ENCODE results near the gene FOXP1.

The FOXP1 gene

DNA sequence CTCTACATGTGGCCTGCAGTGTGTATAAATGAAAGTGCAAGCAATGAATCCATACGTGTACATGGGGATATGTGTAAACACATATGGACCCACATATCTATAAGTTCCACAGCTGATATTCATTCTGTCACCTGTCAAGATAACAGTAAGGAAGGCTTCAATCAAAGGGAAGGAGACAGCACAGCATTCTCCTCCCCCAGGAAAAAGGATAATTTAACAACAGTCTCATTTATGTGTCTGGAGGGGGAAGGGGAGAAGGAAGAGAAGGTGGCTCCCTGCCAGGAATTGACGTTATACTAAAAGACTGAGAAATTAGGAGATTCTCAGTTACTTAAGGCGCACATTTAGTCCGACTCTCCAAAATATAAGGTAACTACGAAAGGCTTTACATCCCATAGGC lies 345.9 kb downstream of the FOXP1 start:
- no peak overlapping the region for H3K4me3 ChIP-seq (ENCODE audit: low read length)
- no peak overlapping the region for H3K27ac ChIP-seq (ENCODE audit: low read depth, low read length)
- H3K36me3 ChIP-seq (ENCODE audit: control insufficient read depth, low read length): no peaks in the 10 kb centered on the region
- TF ChIP-seq, protein P1, sequence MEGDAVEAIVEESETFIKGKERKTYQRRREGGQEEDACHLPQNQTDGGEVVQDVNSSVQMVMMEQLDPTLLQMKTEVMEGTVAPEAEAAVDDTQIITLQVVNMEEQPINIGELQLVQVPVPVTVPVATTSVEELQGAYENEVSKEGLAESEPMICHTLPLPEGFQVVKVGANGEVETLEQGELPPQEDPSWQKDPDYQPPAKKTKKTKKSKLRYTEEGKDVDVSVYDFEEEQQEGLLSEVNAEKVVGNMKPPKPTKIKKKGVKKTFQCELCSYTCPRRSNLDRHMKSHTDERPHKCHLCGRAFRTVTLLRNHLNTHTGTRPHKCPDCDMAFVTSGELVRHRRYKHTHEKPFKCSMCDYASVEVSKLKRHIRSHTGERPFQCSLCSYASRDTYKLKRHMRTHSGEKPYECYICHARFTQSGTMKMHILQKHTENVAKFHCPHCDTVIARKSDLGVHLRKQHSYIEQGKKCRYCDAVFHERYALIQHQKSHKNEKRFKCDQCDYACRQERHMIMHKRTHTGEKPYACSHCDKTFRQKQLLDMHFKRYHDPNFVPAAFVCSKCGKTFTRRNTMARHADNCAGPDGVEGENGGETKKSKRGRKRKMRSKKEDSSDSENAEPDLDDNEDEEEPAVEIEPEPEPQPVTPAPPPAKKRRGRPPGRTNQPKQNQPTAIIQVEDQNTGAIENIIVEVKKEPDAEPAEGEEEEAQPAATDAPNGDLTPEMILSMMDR (IDR thresholded peaks at IDR 0.05; ENCODE audit: low read depth, low read length, poor library complexity, severe bottlenecking): no peak
- TF ChIP-seq EZH2phosphoT487 (IDR thresholded peaks at IDR 0.05; ENCODE audit: borderline replicate concordance, low read length): no peak
- peaks cover 17% of the 10 kb centered on the region for H3K4me1 ChIP-seq (ENCODE audit: control insufficient read depth, low read length)
- H3F3A ChIP-seq (ENCODE audit: control insufficient read depth, insufficient read depth): no peaks in the 10 kb centered on the region
- no peaks in the 10 kb centered on the region for H3K9me2 ChIP-seq (replicated peaks; ENCODE audit: control insufficient read depth, low read length)
- no peaks in the 10 kb centered on the region for H3K9me3 ChIP-seq (ENCODE audit: control insufficient read depth, insufficient read depth, low read length)
- H3K27me3 ChIP-seq (ENCODE audit: control insufficient read depth, low read length): no peaks in the 10 kb centered on the region
- no peaks in the 10 kb centered on the region for H3K79me2 ChIP-seq (ENCODE audit: control insufficient read depth, low read length)
- no peak overlapping the region for H3K4me2 ChIP-seq (ENCODE audit: low read length)
- H4K20me1 ChIP-seq (ENCODE audit: control insufficient read depth, insufficient read depth, low read depth, low read length): no peaks in the 10 kb centered on the region; the same call in 1 of the 2 replicates

DNA sequence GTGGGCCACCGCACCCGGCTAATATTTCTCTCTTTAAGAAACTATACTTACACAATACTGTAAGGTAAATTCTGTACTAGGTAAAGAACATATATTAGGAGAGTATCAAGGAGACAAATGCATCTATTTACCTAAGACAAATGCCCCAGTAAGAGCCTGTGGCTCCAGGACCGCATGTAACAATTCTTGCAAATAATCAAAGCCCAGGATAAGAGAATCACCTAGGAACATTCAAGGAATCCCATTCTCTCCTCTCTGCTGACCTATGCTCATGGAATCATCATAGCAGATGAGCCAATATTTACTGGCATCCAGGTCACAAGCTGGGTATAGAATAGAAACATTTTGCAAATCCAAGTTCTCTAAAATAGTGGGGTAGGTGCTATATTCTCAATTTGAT lies 347.7 kb downstream of the FOXP1 start:
- no peak overlapping the region for H3K27ac ChIP-seq (ENCODE audit: low read depth, low read length)
- no peaks in the 10 kb centered on the region for H3K9me2 ChIP-seq (replicated peaks; ENCODE audit: control insufficient read depth, low read length)
- H3K9me3 ChIP-seq (ENCODE audit: control insufficient read depth, insufficient read depth, low read length): no peaks in the 10 kb centered on the region
- H3K27me3 ChIP-seq (ENCODE audit: control insufficient read depth, low read length): no peaks in the 10 kb centered on the region
- no peaks in the 10 kb centered on the region for H3K79me2 ChIP-seq (ENCODE audit: control insufficient read depth, low read length)
- H3K36me3 ChIP-seq (ENCODE audit: control insufficient read depth, low read length): no peaks in the 10 kb centered on the region
- H3K4me2 ChIP-seq (ENCODE audit: low read length): no peak overlapping the region
- TF ChIP-seq, protein P1 (IDR thresholded peaks at IDR 0.05; ENCODE audit: low read depth, low read length, poor library complexity, severe bottlenecking): no peak
- TF ChIP-seq EZH2phosphoT487 (IDR thresholded peaks at IDR 0.05; ENCODE audit: borderline replicate concordance, low read length): no peak
- H3K4me3 ChIP-seq (ENCODE audit: low read length): no peak overlapping the region
- no peaks in the 10 kb centered on the region for H3F3A ChIP-seq (ENCODE audit: control insufficient read depth, insufficient read depth)
- peaks cover 20% of the 10 kb centered on the region for H3K4me1 ChIP-seq (ENCODE audit: control insufficient read depth, low read length)
- H4K20me1 ChIP-seq (ENCODE audit: control insufficient read depth, insufficient read depth, low read depth, low read length): no peaks in the 10 kb centered on the region; the same call in 1 of the 2 replicates

DNA sequence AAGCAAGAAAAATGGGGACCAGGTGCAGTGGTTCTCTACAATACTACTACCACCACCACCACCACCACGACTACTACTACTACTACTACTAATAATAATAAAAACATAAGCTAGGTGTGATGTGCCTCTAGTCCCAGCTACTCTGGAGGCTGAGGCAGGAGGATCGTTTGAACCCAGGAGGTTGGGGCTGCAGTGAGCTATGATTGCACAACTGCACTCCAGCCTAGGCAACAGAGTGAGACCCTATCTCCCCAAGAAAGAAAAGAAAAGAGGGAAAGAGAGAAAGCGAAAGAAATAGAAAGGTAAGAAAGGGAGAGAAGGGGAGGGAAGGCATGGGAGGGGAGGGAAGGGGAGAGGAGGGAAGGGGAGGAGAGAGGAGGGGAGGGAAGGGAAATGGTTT lies 350.6 kb downstream of the FOXP1 start:
- no peaks in the 10 kb centered on the region for H3K27me3 ChIP-seq (ENCODE audit: control insufficient read depth, low read length)
- H3K79me2 ChIP-seq (ENCODE audit: control insufficient read depth, low read length): no peaks in the 10 kb centered on the region
- H3K4me2 ChIP-seq (ENCODE audit: low read length): no peak overlapping the region
- no peaks in the 10 kb centered on the region for H3K9me3 ChIP-seq (ENCODE audit: control insufficient read depth, insufficient read depth, low read length)
- H3K36me3 ChIP-seq (ENCODE audit: control insufficient read depth, low read length): no peaks in the 10 kb centered on the region
- H4K20me1 ChIP-seq (ENCODE audit: control insufficient read depth, insufficient read depth, low read depth, low read length): no peaks in the 10 kb centered on the region; the same call in 1 of the 2 replicates
- H3K27ac ChIP-seq (ENCODE audit: low read depth, low read length): no peak overlapping the region
- TF ChIP-seq, protein P1 (IDR thresholded peaks at IDR 0.05; ENCODE audit: low read depth, low read length, poor library complexity, severe bottlenecking): no peak
- TF ChIP-seq EZH2phosphoT487 (IDR thresholded peaks at IDR 0.05; ENCODE audit: borderline replicate concordance, low read length): no peak
- H3K9me2 ChIP-seq (replicated peaks; ENCODE audit: control insufficient read depth, low read length): no peaks in the 10 kb centered on the region
- H3K4me1 ChIP-seq (ENCODE audit: control insufficient read depth, low read length): peaks cover 20% of the 10 kb centered on the region
- H3K4me3 ChIP-seq (ENCODE audit: low read length): no peak overlapping the region
- H3F3A ChIP-seq (ENCODE audit: control insufficient read depth, insufficient read depth): no peaks in the 10 kb centered on the region
